ENCODE results near the gene PTPN7. TPM values are rescaled to one million over a fixed set of nuclear protein-coding genes. Genes with fewer than 3 reads are reported as not detected.
"Not testable (repeated sequence)": the region's sequence is repeated elsewhere in the genome, so short reads cannot be mapped to it uniquely, and the experiment has no call there.

The PTPN7 gene
- total RNA-seq, 1 experiment from 2014 or later: not detected

GRCh38 chr1:202192770-202193613, 32.6 kb upstream of the PTPN7 start:
- in situ Hi-C loops (cut with HindIII; ENCODE audit: low sequenced_read_pairs): no loop called here
- peak; percentile 43 for DNase-seq (ENCODE audit: low spot score)

GRCh38 chr1:202191391-202191790, 31.0 kb upstream of the PTPN7 start:
- DNase-seq (ENCODE audit: low spot score); in situ Hi-C loops (cut with HindIII; ENCODE audit: low sequenced_read_pairs): not testable (repeated sequence)

GRCh38 chr1:202189918-202190715, 29.7 kb upstream of the PTPN7 start:
- in situ Hi-C loops (cut with HindIII; ENCODE audit: low sequenced_read_pairs): no loop called here
- DNase-seq (ENCODE audit: low spot score): no peak

GRCh38 chr1:202189001-202189790, 28.8 kb upstream of the PTPN7 start:
- peak; percentile 55 for DNase-seq (ENCODE audit: low spot score)
- in situ Hi-C loops (cut with HindIII; ENCODE audit: low sequenced_read_pairs): no loop called here

- no peak for DNase-seq (ENCODE audit: low spot score)
- in situ Hi-C loops (cut with HindIII; ENCODE audit: low sequenced_read_pairs): no loop called here
These were observed 27.4 kb upstream of the PTPN7 start for GRCh38 chr1:202187697-202188407.

GRCh38 chr1:202187041-202187671, 26.8 kb upstream of the PTPN7 start:
- DNase-seq (ENCODE audit: low spot score): no peak
- in situ Hi-C loops (cut with HindIII; ENCODE audit: low sequenced_read_pairs): no loop called here

- no peak for DNase-seq (ENCODE audit: low spot score)
- in situ Hi-C loops (cut with HindIII; ENCODE audit: low sequenced_read_pairs): no loop called here
These were observed 25.9 kb upstream of the PTPN7 start for GRCh38 chr1:202186327-202186726.

GRCh38 chr1:202184750-202185460, 24.5 kb upstream of the PTPN7 start:
- in situ Hi-C loops (cut with HindIII; ENCODE audit: low sequenced_read_pairs): no loop called here
- peak; percentile 84 for DNase-seq (ENCODE audit: low spot score)

GRCh38 chr1:202182040-202182877, 21.9 kb upstream of the PTPN7 start:
- DNase-seq (ENCODE audit: low spot score): no peak
- in situ Hi-C loops (cut with HindIII; ENCODE audit: low sequenced_read_pairs): no loop called here

- no peak for DNase-seq (ENCODE audit: low spot score)
- in situ Hi-C loops (cut with HindIII; ENCODE audit: low sequenced_read_pairs): no loop called here
These were observed 21.2 kb upstream of the PTPN7 start for GRCh38 chr1:202181586-202181985.

- DNase-seq (ENCODE audit: low spot score); in situ Hi-C loops (cut with HindIII; ENCODE audit: low sequenced_read_pairs): not testable (repeated sequence)
These were observed 20.3 kb upstream of the PTPN7 start for GRCh38 chr1:202180751-202181139.

- no peak for DNase-seq (ENCODE audit: low spot score)
- in situ Hi-C loops (cut with HindIII; ENCODE audit: low sequenced_read_pairs): no loop called here
These were observed 19.7 kb upstream of the PTPN7 start for GRCh38 chr1:202179828-202180750.

GRCh38 chr1:202176949-202177927, 16.8 kb upstream of the PTPN7 start:
- in situ Hi-C loops (cut with HindIII; ENCODE audit: low sequenced_read_pairs): no loop called here

GRCh38 chr1:202173993-202174392, 13.6 kb upstream of the PTPN7 start:
- in situ Hi-C loops (cut with HindIII; ENCODE audit: low sequenced_read_pairs): no loop called here
- DNase-seq (ENCODE audit: low spot score): no peak

More at GRCh38 chr1:202176949-202177927, 16.8 kb upstream of the PTPN7 start:
- no peak for DNase-seq (ENCODE audit: low spot score)

- in situ Hi-C loops (cut with HindIII; ENCODE audit: low sequenced_read_pairs): no loop called here
- no peak for DNase-seq (ENCODE audit: low spot score)
These were observed 11.6 kb upstream of the PTPN7 start for GRCh38 chr1:202172015-202172355.
